Measurements from ENCODE around the gene KRT34. TPM values are rescaled to one million over a fixed set of nuclear protein-coding genes. Genes with fewer than 3 reads are reported as not detected.
A peak's percentile ranks its signal among the peaks of the same experiment; 100 is the strongest.

KRT34 gene
- total RNA-seq, 1 experiment from 2014 or later = 5.1 TPM

GRCh38 chr17:41417127-41417526 is 35.0 kb upstream of the KRT34 start:
- Histone ChIP-seq H4K20me1 (ENCODE audit: low read length) (no peaks in the 10 kb centered on the region), H3K9me2 (replicated peaks; ENCODE audit: low read length) (no peaks in the 10 kb centered on the region), H3K4me2 (ENCODE audit: low read length) (peak overlapping the region; percentile 67), H3K9ac (ENCODE audit: low read length) (peak overlapping the region; percentile 40), H3K4me3 (ENCODE audit: low read length) (no peak overlapping the region; the same call in 1 of the 2 replicates), H3K36me3 (ENCODE audit: low read depth, low read length) (no peaks in the 10 kb centered on the region), H3F3A (ENCODE audit: low read length, unreplicated experiment) (no peaks in the 10 kb centered on the region), H3K9me3 (ENCODE audit: low read length) (no peaks in the 10 kb centered on the region), H3K27ac (ENCODE audit: low read length) (peak overlapping the region; percentile 93), H2AFZ (ENCODE audit: low read length) (0 out of 2 replicates have a peak overlapping the region, but pooled peaks have one; percentile 7), H3K79me2 (ENCODE audit: low read length) (no peaks in the 10 kb centered on the region), H3K27me3 (ENCODE audit: low read length) (no peaks in the 10 kb centered on the region), H3K4me1 (ENCODE audit: insufficient read depth, low read length) (peaks cover 56% of the 10 kb centered on the region)
- TF ChIP-seq CTCF (conservative IDR thresholded peaks at IDR 0.05; ENCODE audit: low read depth, low read length) = no peak
- no peak for TF ChIP-seq EZH2 (IDR thresholded peaks at IDR 0.05; ENCODE audit: low read length, unreplicated experiment)
- TF ChIP-seq EZH2phosphoT487 (IDR thresholded peaks at IDR 0.05; ENCODE audit: borderline replicate concordance, low read length) = no peak
- ChIA-PET POLR2A (ENCODE audit: unreplicated experiment) (no interaction called here), CTCF (interaction anchor here (0.6 to 1.4 kb wide), 5 partner anchors 13 to 131 kb away, joined by 3 to 6 read pairs (median 6); no protein-coding TSS in a partner anchor)
- intact Hi-C loops (cut with micrococcal nuclease) = no loop called here
- ATAC-seq (no peak), DNase-seq (no peak)
- no TSS peak for BruUV-seq (replicated peaks)

- Histone ChIP-seq H3K36me3 (ENCODE audit: low read depth, low read length) (no peaks in the 10 kb centered on the region), H3K79me2 (ENCODE audit: low read length) (no peaks in the 10 kb centered on the region), H3K4me1 (ENCODE audit: insufficient read depth, low read length) (peaks cover 52% of the 10 kb centered on the region), H3K9ac (ENCODE audit: low read length) (no peak overlapping the region), H4K20me1 (ENCODE audit: low read length) (no peaks in the 10 kb centered on the region), H3K9me3 (ENCODE audit: low read length) (no peaks in the 10 kb centered on the region), H3F3A (ENCODE audit: low read length, unreplicated experiment) (no peaks in the 10 kb centered on the region), H2AFZ (ENCODE audit: low read length) (no peak overlapping the region), H3K9me2 (replicated peaks; ENCODE audit: low read length) (no peaks in the 10 kb centered on the region), H3K27me3 (ENCODE audit: low read length) (no peaks in the 10 kb centered on the region), H3K27ac (ENCODE audit: low read length) (no peak overlapping the region), H3K4me3 (ENCODE audit: low read length) (no peak overlapping the region), H3K4me2 (ENCODE audit: low read length) (no peak overlapping the region)
- POLR2A ChIA-PET (ENCODE audit: unreplicated experiment) = no interaction called here
- intact Hi-C loops (cut with micrococcal nuclease) = no loop called here
- no peak for TF ChIP-seq EZH2phosphoT487 (IDR thresholded peaks at IDR 0.05; ENCODE audit: borderline replicate concordance, low read length)
- TF ChIP-seq EZH2 (IDR thresholded peaks at IDR 0.05; ENCODE audit: low read length, unreplicated experiment) = no peak
- no peak for TF ChIP-seq CTCF (conservative IDR thresholded peaks at IDR 0.05; ENCODE audit: low read depth, low read length)
- DNase-seq (no peak), ATAC-seq (no peak)
- no TSS peak for BruUV-seq (replicated peaks)
- CTCF ChIA-PET = interaction anchor here (0.6 kb wide), 1 partner anchor 108 kb away, joined by 3 read pairs; no protein-coding TSS in a partner anchor
Measured at GRCh38 chr17:41416479-41416878, 34.4 kb upstream of the KRT34 start.

- H2AFZ ChIP-seq (ENCODE audit: low read length) = no peak overlapping the region
- ATAC-seq (no peak), DNase-seq (no peak)
- intact Hi-C loops (cut with micrococcal nuclease) = no loop called here
- no peak overlapping the region for H3K9ac ChIP-seq (ENCODE audit: low read length)
- peaks cover 46% of the 10 kb centered on the region for H3K4me1 ChIP-seq (ENCODE audit: insufficient read depth, low read length)
- no peaks in the 10 kb centered on the region for H3K9me3 ChIP-seq (ENCODE audit: low read length)
- no peaks in the 10 kb centered on the region for H3K9me2 ChIP-seq (replicated peaks; ENCODE audit: low read length)
- no peak overlapping the region for H3K4me2 ChIP-seq (ENCODE audit: low read length)
- no TSS peak for BruUV-seq (replicated peaks)
- no peaks in the 10 kb centered on the region for H3K27me3 ChIP-seq (ENCODE audit: low read length)
- H3K36me3 ChIP-seq (ENCODE audit: low read depth, low read length) = no peaks in the 10 kb centered on the region
- no peak overlapping the region for H3K4me3 ChIP-seq (ENCODE audit: low read length)
- TF ChIP-seq EZH2 (IDR thresholded peaks at IDR 0.05; ENCODE audit: low read length, unreplicated experiment) = no peak
- H3F3A ChIP-seq (ENCODE audit: low read length, unreplicated experiment) = no peaks in the 10 kb centered on the region
- ChIA-PET POLR2A (ENCODE audit: unreplicated experiment) (no interaction called here), CTCF (no interaction called here)
- H3K79me2 ChIP-seq (ENCODE audit: low read length) = no peaks in the 10 kb centered on the region
- no peak overlapping the region for H3K27ac ChIP-seq (ENCODE audit: low read length)
- H4K20me1 ChIP-seq (ENCODE audit: low read length) = no peaks in the 10 kb centered on the region
Measured at GRCh38 chr17:41415833-41416335, 33.8 kb upstream of the KRT34 start.

All from PC-3 (cell line).